HCT116 (cell line): ENCODE data around the gene KRTAP5-3. TPM values are rescaled to one million over a fixed set of nuclear protein-coding genes. Genes with fewer than 3 reads are reported as not detected.
"Not testable (repeated sequence)": the region's sequence is repeated elsewhere in the genome, so short reads cannot be mapped to it uniquely, and the experiment has no call there.

ENCODE experiments used
- ATAC-seq: fragments of 200-7000 bp; cut with Tn5 transposase; 2 replicates; pipeline ENCODE4 v1.9.1; 2020; ENCODE audit warnings: mild to moderate bottlenecking, moderate library complexity
- BruUV-seq: library from RNA; stranded (reverse); fragments of 400-500 nt; replicated peaks from 2 replicates; lab custom pipeline; 2021; lab: Mats Ljungman, UMichigan
- CTCF ChIA-PET: fragments of 300-600 bp; sonication (Branson Sonifier 250); formaldehyde crosslinking; loops from one replicate; lab custom pipeline; 2021; ENCODE audit warnings: antibody characterized with exemption; lab: Charles Lee
- POLR2A ChIA-PET: fragments of 300-600, 350-600 bp; sonication (Branson Sonifier 250); formaldehyde crosslinking; loops from one replicate; lab custom pipeline; 2021; ENCODE audit warnings: antibody characterized with exemption; lab: Charles Lee
- RAD21 ChIA-PET, 2 experiments: fragments of 300-600 bp; sonication (Branson Sonifier 250); formaldehyde crosslinking; loops; one replicate each; lab custom pipeline; 2023; ENCODE audit warnings: low total read pairs in 2 of 2; ENCODE audit not compliant: uncharacterized antibody in 2 of 2, unreplicated experiment in 2 of 2, low non-redundant PET in 1 of 2; lab: Charles Lee
- DNase-seq: peaks from one replicate; pipeline ENCODE4 v3.0.0-alpha.2; 2010; ENCODE audit warnings: low read depth, low spot score
- H2AFZ ChIP-seq: fragments of 200-600 bp; shearing (Covaris generic), sonication (generic); 2 replicates; pipeline ENCODE4 v1.6.1; 2017; ENCODE audit warnings: low read depth, mixed run types, mixed read lengths, antibody characterized with exemption, low read length; ENCODE audit not compliant: poor library complexity, severe bottlenecking
- H3K27ac ChIP-seq: 2 replicates; pipeline ENCODE4 v1.5.1; 2012; ENCODE audit warnings: low read depth, low read length
- H3K27me3 ChIP-seq: fragments of 200-600 bp; sonication (generic); 2 replicates; pipeline ENCODE4 v1.6.1; 2016; ENCODE audit warnings: mixed run types, low read length, mixed read lengths; ENCODE audit not compliant: insufficient read depth
- H3K36me3 ChIP-seq, 2 experiments: fragments of 200-500 bp in 1 of 2; fragments of 200-600 bp in 1 of 2; sonication (Bioruptor generic) in 1 of 2; sonication (generic) in 1 of 2; 2 replicates each; pipeline versions ENCODE4 v1.5.1 to v1.6.1; 2014 to 2016; ENCODE audit warnings: low read length in 2 of 2, inconsistent platforms in 1 of 2, mixed read lengths in 1 of 2, mixed run types in 1 of 2; ENCODE audit not compliant: insufficient read depth in 2 of 2, control insufficient read depth in 1 of 2
- H3K4me1 ChIP-seq, 2 experiments: fragments of 200-600 bp in 1 of 2; sonication (generic) in 1 of 2; 2 replicates each; pipeline versions ENCODE4 v1.5.1 to v1.6.1; 2012 to 2017; ENCODE audit warnings: low read length in 2 of 2, inconsistent platforms in 1 of 2, mild to moderate bottlenecking in 1 of 2, mixed read lengths in 1 of 2, mixed run types in 1 of 2, moderate library complexity in 1 of 2; ENCODE audit not compliant: insufficient read depth in 2 of 2, control insufficient read depth in 1 of 2
- H3K4me2 ChIP-seq: fragments of 200-600 bp; sonication (generic); 2 replicates; pipeline ENCODE4 v1.6.1; 2017; ENCODE audit warnings: mixed run types, low read length, mixed read lengths
- H3K4me3 ChIP-seq, 2 experiments: fragments of 200-600 bp in 1 of 2; sonication (generic) in 1 of 2; replicated peaks in 1 of 2; 2 replicates each; pipeline ENCODE4 v1.5.1; 2011 to 2016; ENCODE audit warnings: low read length in 2 of 2, control low read depth in 1 of 2, low read depth in 1 of 2, mild to moderate bottlenecking in 1 of 2, mixed read lengths in 1 of 2, mixed run types in 1 of 2
- H3K79me2 ChIP-seq: fragments of 200-600 bp; sonication (generic); 2 replicates; pipeline ENCODE4 v1.6.1; 2017; ENCODE audit warnings: mild to moderate bottlenecking, mixed run types, low read length, moderate library complexity, mixed read lengths; ENCODE audit not compliant: insufficient read depth
- H3K9ac ChIP-seq: fragments of 200-600 bp; sonication (generic); 2 replicates; pipeline ENCODE4 v1.6.1; 2016; ENCODE audit warnings: low read length, mixed read lengths
- H3K9me2 ChIP-seq: fragments of 200-600 bp; sonication (generic), shearing (Covaris generic); 2 replicates; pipeline ENCODE4 v1.6.1; 2017; ENCODE audit warnings: mixed run types, mild to moderate bottlenecking, moderate library complexity; ENCODE audit not compliant: insufficient read depth
- H3K9me3 ChIP-seq, 2 experiments: fragments of 200-500 bp in 1 of 2; fragments of 200-600 bp in 1 of 2; sonication (Bioruptor generic) in 1 of 2; sonication (generic) in 1 of 2; 2 replicates each; pipeline ENCODE4 v1.6.1; 2014 to 2017; ENCODE audit warnings: low read length in 2 of 2, mixed read lengths in 2 of 2, inconsistent platforms in 1 of 2, low read depth in 1 of 2, mild to moderate bottlenecking in 1 of 2, mixed run types in 1 of 2, moderate library complexity in 1 of 2; ENCODE audit not compliant: control insufficient read depth in 1 of 2, insufficient read depth in 1 of 2
- H4K20me1 ChIP-seq: fragments of 200-600 bp; sonication (generic), shearing (Covaris generic); 2 replicates; pipeline ENCODE4 v1.6.1; 2017; ENCODE audit warnings: mixed run types, mild to moderate bottlenecking, moderate library complexity; ENCODE audit not compliant: insufficient read depth
- POLR2A ChIP-seq: IDR thresholded peaks from 2 replicates; pipeline ENCODE4 v1.7.0; 2011; ENCODE audit warnings: borderline replicate concordance; ENCODE audit not compliant: insufficient read depth, insufficient read length; ENCODE audit errors: extremely low read depth
- ZNF274 ChIP-seq: fragments of 200-500 bp; sonication (Bioruptor generic); IDR thresholded peaks from 2 replicates; pipeline ENCODE4 v1.6.1; 2014; ENCODE audit warnings: mild to moderate bottlenecking, low read depth, low read length, inconsistent platforms
- intact Hi-C: fragments of 100-400 bp; cut with micrococcal nuclease; formaldehyde crosslinking; loops from 2 replicates; pipeline ENCODE4 v1.10.0; 2022
- total RNA-seq: library from RNA; stranded (reverse); gene quantifications from one replicate; pipeline ENCODE4 v1.2.1, GENCODE V29; 2021; ENCODE audit not compliant: unreplicated experiment

KRTAP5-3 gene
- total RNA-seq, 1 experiment from 2014 or later: not detected

GRCh38 chr11:1576825-1577224 is 31.4 kb downstream of the KRTAP5-3 start:
- TF ChIP-seq ZNF274: no peak
- no peak for TF ChIP-seq POLR2A
- ATAC-seq (no peak), DNase-seq (no peak)
- H3K4me2 ChIP-seq: no peak overlapping the region
- no peak overlapping the region for H3K9ac ChIP-seq
- peaks cover 14 to 20% of the 10 kb centered on the region in 2 experiments; a peak in 3 of 4 replicates for H3K4me1 ChIP-seq
- H3K9me3 ChIP-seq: peaks cover 0 to 7% of the 10 kb centered on the region in 2 experiments; a peak in 2 of 4 replicates
- H3K79me2 ChIP-seq: no peaks in the 10 kb centered on the region
- no peaks in the 10 kb centered on the region for H3K36me3 ChIP-seq
- no TSS peak for BruUV-seq
- H2AFZ ChIP-seq: no peak overlapping the region
- no peaks in the 10 kb centered on the region for H3K27me3 ChIP-seq
- RAD21 ChIA-PET: no interaction called here
- no peak overlapping the region for H3K27ac ChIP-seq
- no peaks in the 10 kb centered on the region for H3K9me2 ChIP-seq
- intact Hi-C loops: no loop called here
- POLR2A ChIA-PET: no interaction called here
- H4K20me1 ChIP-seq: no peaks in the 10 kb centered on the region
- CTCF ChIA-PET: interaction anchor here (1.5 to 5.2 kb wide), 2 partner anchors 18 to 29 kb away, joined by 5 to 133 read pairs; no protein-coding TSS in a partner anchor
- no peak overlapping the region for H3K4me3 ChIP-seq

- H4K20me1 ChIP-seq, ATAC-seq, H3K4me2 ChIP-seq, H3K36me3 ChIP-seq, H3K9ac ChIP-seq, DNase-seq, H2AFZ ChIP-seq, H3K27me3 ChIP-seq, H3K9me3 ChIP-seq, H3K79me2 ChIP-seq, BruUV-seq, POLR2A ChIA-PET, H3K9me2 ChIP-seq, H3K4me3 ChIP-seq, H3K27ac ChIP-seq: not testable (repeated sequence)
- RAD21 ChIA-PET: interaction anchor here in 1 of 2 experiments (0.9 kb wide), 1 partner anchor 20 kb away, joined by 3 read pairs; no protein-coding TSS in a partner anchor
- CTCF ChIA-PET: interaction anchor here (1.5 to 5.2 kb wide), 3 partner anchors 17 to 28 kb away, joined by 5 to 133 read pairs (median 19); no protein-coding TSS in a partner anchor
- intact Hi-C loops: loop anchor here (2.0 kb wide), 1 partner anchor 21 kb away; no protein-coding TSS in a partner anchor
- peaks cover 14 to 26% of the 10 kb centered on the region in 2 experiments; a peak in 3 of 4 replicates for H3K4me1 ChIP-seq
Observed at GRCh38 chr11:1575756-1576155, 32.5 kb downstream of the KRTAP5-3 start.
